HT-29 (cell line): ENCODE measurements around the gene CPN2. TPM values are rescaled to one million over a fixed set of nuclear protein-coding genes. Genes with fewer than 3 reads are reported as not detected.
A peak's percentile ranks its signal among the peaks of the same experiment; 100 is the strongest.

ENCODE experiments used
- DNase-seq: peaks from one replicate; pipeline ENCODE4 v3.0.0-alpha.2; 2015; ENCODE audit warnings: low spot score
- total RNA-seq: library from RNA; depleted of rRNA; stranded (reverse); fragments of >200 nt; shearing (Covaris generic); gene quantifications from 2 replicates; pipeline ENCODE4 v1.2.3, GENCODE V29; 2014; rRNA removed

The CPN2 gene, protein sequence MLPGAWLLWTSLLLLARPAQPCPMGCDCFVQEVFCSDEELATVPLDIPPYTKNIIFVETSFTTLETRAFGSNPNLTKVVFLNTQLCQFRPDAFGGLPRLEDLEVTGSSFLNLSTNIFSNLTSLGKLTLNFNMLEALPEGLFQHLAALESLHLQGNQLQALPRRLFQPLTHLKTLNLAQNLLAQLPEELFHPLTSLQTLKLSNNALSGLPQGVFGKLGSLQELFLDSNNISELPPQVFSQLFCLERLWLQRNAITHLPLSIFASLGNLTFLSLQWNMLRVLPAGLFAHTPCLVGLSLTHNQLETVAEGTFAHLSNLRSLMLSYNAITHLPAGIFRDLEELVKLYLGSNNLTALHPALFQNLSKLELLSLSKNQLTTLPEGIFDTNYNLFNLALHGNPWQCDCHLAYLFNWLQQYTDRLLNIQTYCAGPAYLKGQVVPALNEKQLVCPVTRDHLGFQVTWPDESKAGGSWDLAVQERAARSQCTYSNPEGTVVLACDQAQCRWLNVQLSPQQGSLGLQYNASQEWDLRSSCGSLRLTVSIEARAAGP
- total RNA-seq = not detected in 2 replicates

GRCh38 chr3:194351080-194351672 lies at the start of gene CPN2:
Gene CPN2 (minus strand): TSS chr3:194351328. CDS start chr3:194342702, 8,626 bp downstream.
- DNase-seq = no peak

GRCh38 chr3:194399874-194400411 lies 48.8 kb upstream of the CPN2 start:
- no peak for DNase-seq

- no peak for DNase-seq
Observed at GRCh38 chr3:194399166-194399565, 48.0 kb upstream of the CPN2 start, which contains the start of gene GP5. Gene GP5 (minus strand): TSS chr3:194399266. CDS start chr3:194398282, 984 bp downstream.

GRCh38 chr3:194397757-194398312 lies 46.7 kb upstream of the CPN2 start:
- DNase-seq = no peak

DNA sequence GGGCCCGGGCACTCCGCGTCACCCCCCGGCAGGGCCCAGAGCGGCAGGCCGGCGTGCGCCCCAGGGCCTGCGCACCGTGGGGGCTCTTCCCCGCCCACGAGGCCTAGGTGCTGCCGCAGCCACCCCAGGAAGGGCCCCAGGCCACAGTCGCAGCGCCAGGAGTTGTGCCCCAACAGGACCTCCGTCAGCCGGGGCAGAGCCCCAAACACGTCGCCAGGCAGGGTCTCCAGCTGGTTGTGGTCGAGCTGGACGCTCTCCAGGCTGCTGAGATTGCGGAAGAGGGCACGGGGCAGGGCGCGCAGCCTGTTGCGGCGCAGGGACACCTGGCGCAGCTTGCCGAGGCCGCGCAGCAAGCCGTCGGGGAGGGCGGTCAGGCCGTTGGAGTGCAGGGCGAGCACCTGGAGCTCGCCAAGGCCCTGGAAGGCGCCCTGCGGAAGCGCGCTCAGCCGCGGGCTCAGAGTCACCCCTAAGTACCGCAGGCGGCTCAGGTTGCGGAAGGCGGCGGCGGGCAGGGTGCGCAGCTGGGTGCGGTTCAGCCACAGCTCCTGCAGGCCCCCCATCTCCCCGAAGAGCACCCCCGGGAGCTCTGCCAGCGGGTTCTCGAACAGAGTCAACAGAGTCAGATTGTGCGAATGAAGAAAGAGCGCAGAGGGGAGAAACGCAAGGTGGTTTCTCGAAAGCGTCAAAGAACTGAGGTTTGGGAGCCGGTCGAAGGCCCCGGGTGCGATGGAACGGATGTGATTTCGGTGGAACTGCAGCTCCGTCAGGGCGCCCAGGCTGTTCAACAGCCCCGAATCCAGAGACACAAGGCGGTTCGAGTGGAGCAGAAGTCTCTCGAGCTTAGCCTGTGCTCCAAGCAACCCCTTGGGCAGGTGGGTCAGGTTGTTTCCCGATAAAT lies 46.0 kb upstream of the CPN2 start:
- DNase-seq = no peak

DNA sequence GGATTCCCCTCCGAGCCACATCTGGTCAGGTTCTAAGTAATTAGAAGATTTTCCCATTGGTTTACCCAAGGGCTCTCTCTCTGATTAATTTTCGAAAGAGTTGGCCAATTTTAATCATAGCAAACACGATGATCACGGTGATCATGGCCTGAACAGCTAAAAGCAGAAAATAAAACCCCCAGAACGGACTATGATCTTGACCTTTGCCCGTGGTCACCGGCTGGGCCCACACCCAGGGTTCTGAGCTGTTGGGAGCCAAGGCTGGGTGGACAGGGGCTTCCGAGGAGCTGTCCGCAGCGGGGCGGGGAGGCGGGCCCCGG lies 45.4 kb upstream of the CPN2 start:
- DNase-seq = no peak

GRCh38 chr3:194395778-194396538 lies 44.8 kb upstream of the CPN2 start:
- no peak for DNase-seq

DNA sequence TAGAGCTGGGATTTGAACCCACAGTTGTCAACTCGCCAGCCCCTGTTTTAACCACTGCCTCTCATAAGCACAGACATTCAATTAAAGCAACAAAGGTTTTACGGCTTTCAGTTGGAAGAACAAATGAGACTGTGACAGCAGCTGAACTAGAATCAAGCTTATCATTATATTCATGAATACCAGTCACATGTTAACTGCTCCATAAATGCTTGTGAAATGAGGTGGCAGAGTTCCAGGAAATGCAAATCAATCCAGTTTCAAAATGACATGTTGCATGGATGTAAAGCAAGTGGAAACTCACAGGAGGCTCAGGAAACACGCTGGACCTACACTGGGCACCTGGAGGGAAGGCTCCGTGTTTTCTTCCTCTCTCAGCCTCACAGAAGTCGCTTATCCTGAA lies 44.1 kb upstream of the CPN2 start:
- DNase-seq = peak; percentile 60

- DNase-seq = no peak
Observed at GRCh38 chr3:194392576-194392975, 41.4 kb upstream of the CPN2 start.

- no peak for DNase-seq
Observed at GRCh38 chr3:194390835-194391234, 39.7 kb upstream of the CPN2 start.

- no peak for DNase-seq
Observed at GRCh38 chr3:194389269-194389668, 38.1 kb upstream of the CPN2 start.

DNA sequence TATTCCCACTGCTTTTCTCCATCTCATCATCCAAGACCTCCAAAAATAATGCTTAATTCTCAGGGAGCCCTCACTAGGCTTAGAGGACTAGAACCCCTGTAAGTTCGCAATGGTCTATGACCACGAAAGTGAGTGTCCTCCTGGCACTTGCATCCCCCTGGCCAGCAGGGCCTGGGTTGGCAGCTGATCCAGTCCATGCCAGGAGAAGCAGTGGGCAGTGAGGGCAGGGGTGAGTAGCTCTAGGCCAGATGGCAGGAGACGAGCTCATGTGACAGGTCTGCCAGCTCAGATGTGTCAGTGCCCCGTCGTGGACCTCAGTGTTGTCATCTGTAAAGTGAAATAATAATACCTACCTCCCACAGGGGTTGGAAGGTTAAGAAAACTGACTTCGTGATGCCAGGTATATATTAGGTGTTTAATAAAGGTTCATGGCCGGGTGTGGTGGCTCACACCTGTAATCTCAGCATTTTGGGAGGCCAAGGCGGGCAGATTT lies 36.8 kb upstream of the CPN2 start:
- no peak for DNase-seq

- no peak for DNase-seq
Observed at GRCh38 chr3:194387276-194387675, 36.1 kb upstream of the CPN2 start.

DNA sequence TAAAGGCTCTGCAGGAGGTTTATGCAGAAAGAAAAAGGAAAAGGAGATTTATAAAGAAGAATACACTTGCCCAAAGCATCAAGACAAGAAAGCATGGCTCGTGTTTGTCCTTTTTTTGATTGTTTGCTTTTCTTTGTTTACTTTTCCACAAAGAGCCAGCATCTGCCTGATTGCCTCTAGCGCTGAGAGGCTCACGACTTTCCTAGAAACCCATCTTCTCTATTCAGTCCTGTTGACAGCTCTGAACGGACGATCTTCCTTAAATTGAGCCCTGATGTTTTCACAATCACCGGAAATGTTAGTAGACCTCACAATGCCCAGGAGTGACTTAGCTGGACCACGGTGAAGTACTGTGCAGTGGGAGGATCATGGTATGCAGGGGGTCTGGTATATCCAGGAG lies 35.5 kb upstream of the CPN2 start:
- DNase-seq = no peak

DNA sequence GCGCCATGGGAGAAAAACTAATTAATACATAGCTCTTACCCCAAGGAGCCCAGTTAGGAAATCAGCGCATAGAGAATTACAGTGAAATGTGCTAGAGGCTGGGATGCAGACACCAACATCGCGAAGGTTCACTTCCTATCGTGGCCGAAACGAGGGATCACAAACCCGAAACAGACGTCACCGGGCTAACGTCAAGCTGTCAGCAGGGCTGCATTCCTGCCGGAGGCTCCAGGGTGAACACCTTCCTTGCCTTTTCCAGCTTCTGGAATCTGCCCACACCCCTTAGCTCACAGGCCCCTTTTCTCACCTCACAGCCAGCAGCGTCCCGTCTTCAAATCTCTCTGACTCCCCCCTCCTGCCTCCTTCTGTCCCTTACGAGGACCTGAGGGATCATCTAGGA lies 34.9 kb upstream of the CPN2 start:
- DNase-seq = no peak

- no peak for DNase-seq
Observed at GRCh38 chr3:194384569-194385001, 33.5 kb upstream of the CPN2 start.

DNA sequence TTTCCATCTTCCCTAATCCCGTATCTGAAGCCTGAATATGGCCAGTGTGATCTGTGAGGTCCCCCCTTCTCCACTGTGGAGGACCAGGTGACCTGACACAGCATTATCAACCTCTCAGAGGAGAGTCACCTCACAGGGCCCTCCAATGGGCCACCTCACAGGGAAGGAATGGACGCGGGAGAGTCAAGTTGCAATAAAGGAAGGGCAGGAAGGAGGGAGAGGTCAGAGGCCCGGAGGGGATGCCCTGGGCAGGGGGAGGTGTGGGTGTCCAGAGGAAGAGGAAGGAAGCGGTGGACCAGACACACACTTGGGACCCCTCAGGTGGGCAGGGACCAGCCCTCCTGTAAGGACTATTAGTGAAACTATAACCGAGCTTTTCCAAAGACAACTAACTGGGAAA lies 33.0 kb upstream of the CPN2 start:
- no peak for DNase-seq

GRCh38 chr3:194383276-194383940 lies 32.3 kb upstream of the CPN2 start:
- DNase-seq = no peak

- DNase-seq = no peak
Observed at GRCh38 chr3:194382892-194383223, 31.7 kb upstream of the CPN2 start.
